HUES48 (cell line): ENCODE data around the gene GALR1.

Experiments used
- H3K27ac ChIP-seq: one replicate; pipeline ENCODE4 v1.7.0; 2013; ENCODE audit warnings: low read depth, low read length, inconsistent platforms
- H3K27me3 ChIP-seq: 2 replicates; pipeline ENCODE4 v1.6.1; 2013; ENCODE audit warnings: mild to moderate bottlenecking, low read length; ENCODE audit not compliant: control insufficient read depth, insufficient read depth
- H3K36me3 ChIP-seq: 2 replicates; pipeline ENCODE4 v1.6.1; 2013; ENCODE audit warnings: low read length; ENCODE audit not compliant: control insufficient read depth, insufficient read depth
- H3K4me1 ChIP-seq: 2 replicates; pipeline ENCODE4 v1.6.1; 2013; ENCODE audit warnings: mild to moderate bottlenecking, low read length; ENCODE audit not compliant: control insufficient read depth, insufficient read depth
- H3K4me3 ChIP-seq: 2 replicates; pipeline ENCODE4 v1.5.1; 2013; ENCODE audit warnings: mild to moderate bottlenecking, low read depth, low read length
- H3K9ac ChIP-seq: 2 replicates; pipeline ENCODE4 v1.6.1; 2013; ENCODE audit warnings: mild to moderate bottlenecking, low read depth, low read length, moderate library complexity
- H3K9me3 ChIP-seq: 2 replicates; pipeline ENCODE4 v1.6.1; 2013; ENCODE audit warnings: low read length; ENCODE audit not compliant: control insufficient read depth, insufficient read depth

Gene GALR1

DNA sequence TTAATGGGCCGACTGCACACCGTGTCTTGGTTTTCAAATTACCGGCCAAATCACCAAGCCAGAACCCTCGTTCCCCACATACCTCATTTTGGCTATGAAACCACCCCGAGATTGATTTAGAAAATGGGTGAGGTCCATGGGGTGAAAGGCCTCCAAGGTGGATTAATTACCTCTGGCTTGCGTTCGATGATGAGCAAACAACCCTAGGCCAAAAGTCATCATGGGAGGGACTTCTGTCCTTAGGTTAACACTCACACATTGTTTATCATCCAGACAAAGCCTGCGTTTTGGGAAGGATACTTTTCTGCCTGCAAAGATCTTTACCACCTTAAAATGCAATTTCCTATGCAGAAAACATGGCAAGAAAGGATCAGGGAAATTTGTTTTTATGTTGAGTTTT lies 48.5 kb downstream of the GALR1 start:
- Histone ChIP-seq H3K27ac (no peak overlapping the region), H3K36me3 (no peaks in the 10 kb centered on the region), H3K4me3 (no peak overlapping the region), H3K9me3 (peaks cover 3% of the 10 kb centered on the region; the same call in 1 of the 2 replicates), H3K27me3 (no peaks in the 10 kb centered on the region), H3K9ac (no peak overlapping the region), H3K4me1 (no peaks in the 10 kb centered on the region)

DNA sequence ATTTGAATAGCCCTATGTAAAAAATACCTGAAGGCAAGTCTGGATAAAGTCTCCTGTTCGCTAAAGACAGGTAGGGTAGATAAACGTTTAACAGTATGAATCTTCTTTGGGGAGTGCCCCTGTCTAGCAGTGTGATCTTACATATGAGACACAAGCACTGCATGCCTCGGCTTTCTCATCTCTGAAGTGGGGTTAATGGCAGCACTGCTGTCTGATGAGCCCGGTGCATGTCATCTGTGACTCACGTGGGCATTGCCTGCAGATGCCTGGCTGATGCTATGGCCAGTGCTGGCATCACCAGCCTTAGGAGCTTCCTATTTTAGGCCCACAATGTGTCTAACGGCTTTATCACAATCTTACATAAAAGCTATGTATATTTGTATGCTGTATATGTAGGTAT lies 50.1 kb downstream of the GALR1 start:
- no peaks in the 10 kb centered on the region for H3K27me3 ChIP-seq
- H3K4me3 ChIP-seq = no peak overlapping the region
- no peaks in the 10 kb centered on the region for H3K36me3 ChIP-seq
- no peaks in the 10 kb centered on the region for H3K4me1 ChIP-seq
- no peak overlapping the region for H3K9ac ChIP-seq
- H3K9me3 ChIP-seq = no peaks in the 10 kb centered on the region
- no peak overlapping the region for H3K27ac ChIP-seq

DNA sequence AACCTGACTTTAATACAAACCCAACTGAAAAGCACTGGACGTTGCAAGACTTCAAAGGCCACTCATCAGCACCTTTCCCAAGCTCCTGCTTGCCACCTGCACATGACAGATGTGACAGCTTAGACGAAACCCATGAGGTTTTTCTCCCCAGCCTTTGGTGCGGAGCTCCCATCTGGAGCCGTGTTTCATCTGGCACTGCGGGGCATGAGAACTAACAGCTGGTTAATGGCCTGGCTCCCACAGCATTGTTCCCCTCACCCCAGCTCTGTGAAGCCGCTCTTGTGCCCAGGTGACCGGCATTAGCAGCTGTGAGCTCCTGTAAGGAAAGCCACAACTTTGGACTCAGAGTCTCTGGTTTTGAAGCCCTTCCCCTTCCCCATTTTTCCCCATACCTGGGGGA lies 50.9 kb downstream of the GALR1 start:
- Histone ChIP-seq H3K27ac (no peak overlapping the region), H3K27me3 (no peaks in the 10 kb centered on the region), H3K4me1 (no peaks in the 10 kb centered on the region), H3K36me3 (no peaks in the 10 kb centered on the region), H3K9ac (no peak overlapping the region), H3K4me3 (no peak overlapping the region), H3K9me3 (no peaks in the 10 kb centered on the region)

DNA sequence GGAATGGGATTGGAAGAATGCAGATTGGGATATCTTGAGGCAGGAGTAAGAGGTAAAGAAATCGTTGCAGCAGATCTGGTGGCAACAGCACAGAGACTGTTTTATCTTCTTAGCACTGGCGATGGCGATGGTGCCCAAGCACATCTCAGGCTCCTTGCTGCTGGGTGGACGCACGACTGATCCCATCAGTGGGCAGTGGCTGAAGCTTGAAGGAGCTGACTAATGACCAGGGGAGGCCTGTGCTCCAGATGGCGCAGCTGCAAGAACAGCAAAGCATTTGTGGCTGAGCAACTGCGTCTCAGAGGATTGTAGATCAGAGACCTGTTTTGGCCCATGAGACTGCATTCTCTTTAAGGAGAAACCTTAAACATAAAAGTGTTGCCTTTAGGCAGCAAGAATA lies 54.6 kb downstream of the GALR1 start:
- H3K4me3 ChIP-seq = no peak overlapping the region
- H3K27ac ChIP-seq = no peak overlapping the region
- no peaks in the 10 kb centered on the region for H3K27me3 ChIP-seq
- no peaks in the 10 kb centered on the region for H3K4me1 ChIP-seq
- H3K9ac ChIP-seq = no peak overlapping the region
- no peaks in the 10 kb centered on the region for H3K9me3 ChIP-seq
- no peaks in the 10 kb centered on the region for H3K36me3 ChIP-seq

DNA sequence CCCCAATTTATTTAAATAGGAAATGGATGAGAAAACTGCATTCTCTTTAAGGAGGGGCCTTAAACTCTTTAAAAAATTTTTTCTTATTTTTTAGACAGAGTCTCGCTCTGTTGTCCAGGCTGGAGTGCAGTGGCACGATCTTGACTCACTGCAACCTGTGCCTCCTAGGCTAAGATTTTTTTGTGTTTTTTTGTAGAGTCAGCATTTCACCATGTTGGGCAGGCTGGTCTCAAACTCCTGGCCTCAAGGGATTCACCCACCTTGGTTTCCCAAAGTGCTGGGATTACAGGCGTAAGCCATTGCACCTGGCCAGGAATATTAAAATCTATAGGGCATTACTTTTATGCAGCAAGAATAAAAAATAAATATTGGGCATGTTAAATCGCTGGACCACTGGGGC lies 56.0 kb downstream of the GALR1 start:
- Histone ChIP-seq H3K9ac (no peak overlapping the region), H3K4me1 (no peaks in the 10 kb centered on the region), H3K36me3 (no peaks in the 10 kb centered on the region), H3K27me3 (no peaks in the 10 kb centered on the region), H3K4me3 (no peak overlapping the region), H3K9me3 (no peaks in the 10 kb centered on the region), H3K27ac (no peak overlapping the region)

DNA sequence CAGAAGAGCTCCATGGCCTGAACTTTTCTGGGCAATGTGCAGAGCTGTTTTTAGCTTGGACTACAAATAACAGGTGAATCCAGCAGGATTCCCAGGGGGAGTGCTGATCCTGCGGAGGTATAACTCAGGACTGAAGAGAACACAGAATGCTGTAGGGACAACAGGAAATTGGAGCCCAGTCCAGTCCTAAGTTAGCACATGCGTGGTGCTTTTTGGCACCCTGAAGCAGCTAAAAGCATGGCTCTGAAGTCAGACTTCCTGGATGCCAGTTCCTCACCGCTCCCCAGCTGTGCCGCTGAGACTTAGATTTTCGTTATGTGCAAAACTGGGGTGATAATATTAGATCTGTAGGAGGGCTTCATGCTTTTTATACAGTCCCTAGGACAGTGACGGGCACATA lies 58.6 kb downstream of the GALR1 start:
- Histone ChIP-seq H3K36me3 (no peaks in the 10 kb centered on the region), H3K27me3 (no peaks in the 10 kb centered on the region), H3K27ac (no peak overlapping the region), H3K9ac (no peak overlapping the region), H3K9me3 (no peaks in the 10 kb centered on the region), H3K4me3 (no peak overlapping the region), H3K4me1 (no peaks in the 10 kb centered on the region)

DNA sequence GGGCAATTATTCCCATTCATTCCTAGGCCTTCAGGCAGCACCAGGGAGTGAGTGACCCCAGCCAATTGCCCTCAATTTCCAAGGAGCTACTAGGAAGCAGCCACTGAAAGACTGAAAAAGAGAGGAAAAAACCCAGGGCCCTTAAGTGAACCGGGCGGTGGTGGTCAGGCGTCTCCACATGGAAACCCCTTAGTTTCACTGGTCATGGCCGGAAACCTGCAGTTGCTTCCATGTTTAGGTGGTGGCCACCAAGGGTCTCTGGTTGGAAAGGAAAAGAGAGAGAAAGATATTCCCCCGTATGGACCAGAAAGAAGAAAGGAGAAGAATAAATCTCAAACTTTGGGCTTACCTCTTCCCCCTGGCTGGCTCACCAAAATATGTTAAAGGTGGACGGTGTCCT lies 64.9 kb downstream of the GALR1 start:
- no peaks in the 10 kb centered on the region for H3K27me3 ChIP-seq
- H3K36me3 ChIP-seq = no peaks in the 10 kb centered on the region
- no peaks in the 10 kb centered on the region for H3K9me3 ChIP-seq
- no peak overlapping the region for H3K9ac ChIP-seq
- no peak overlapping the region for H3K27ac ChIP-seq
- no peak overlapping the region for H3K4me3 ChIP-seq
- peaks cover 11% of the 10 kb centered on the region for H3K4me1 ChIP-seq

DNA sequence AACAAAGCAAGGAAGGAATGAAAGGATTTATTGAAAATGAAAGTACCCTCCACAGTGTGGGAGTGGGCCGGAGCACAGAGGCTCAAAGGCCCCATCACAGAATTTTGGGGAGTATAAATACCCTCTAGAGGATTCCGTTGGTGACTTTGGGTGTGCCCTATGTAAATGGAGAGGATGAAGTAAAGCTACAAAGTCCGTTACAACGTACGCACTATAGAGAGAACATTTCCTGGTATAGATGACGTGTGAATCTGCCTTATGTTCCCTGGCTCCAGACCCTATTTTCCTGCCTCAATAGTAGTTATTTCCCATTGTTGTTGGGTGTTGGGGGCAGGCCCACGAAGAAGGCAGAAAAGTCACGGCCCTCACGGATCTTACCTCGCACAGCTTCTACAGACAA lies 65.3 kb downstream of the GALR1 start:
- no peak overlapping the region for H3K4me3 ChIP-seq
- no peaks in the 10 kb centered on the region for H3K27me3 ChIP-seq
- peaks cover 16% of the 10 kb centered on the region for H3K4me1 ChIP-seq
- H3K27ac ChIP-seq = no peak overlapping the region
- no peaks in the 10 kb centered on the region for H3K36me3 ChIP-seq
- no peaks in the 10 kb centered on the region for H3K9me3 ChIP-seq
- no peak overlapping the region for H3K9ac ChIP-seq

DNA sequence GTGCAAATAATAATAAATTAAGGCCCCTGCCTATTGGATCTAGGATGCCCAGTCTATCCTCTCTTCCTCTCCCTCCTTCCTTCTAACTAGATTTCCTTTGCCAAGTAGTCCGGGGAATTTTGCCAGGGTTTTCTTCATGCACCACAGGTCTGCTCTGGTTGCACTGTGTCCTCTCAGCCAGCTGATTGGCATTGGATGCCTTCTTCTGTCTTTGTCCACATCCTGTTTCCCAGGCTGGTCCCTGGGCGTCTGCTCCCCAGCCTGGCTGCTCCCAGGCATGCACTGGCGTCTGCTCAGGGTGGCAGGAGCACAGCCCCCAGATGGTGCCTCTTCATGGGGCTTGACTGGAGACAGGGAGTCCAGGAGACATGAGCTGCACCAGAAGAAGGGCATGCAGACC lies 66.4 kb downstream of the GALR1 start:
- H3K27me3 ChIP-seq = no peaks in the 10 kb centered on the region
- no peak overlapping the region for H3K4me3 ChIP-seq
- H3K4me1 ChIP-seq = peaks cover 24% of the 10 kb centered on the region
- no peak overlapping the region for H3K27ac ChIP-seq
- no peaks in the 10 kb centered on the region for H3K9me3 ChIP-seq
- H3K9ac ChIP-seq = no peak overlapping the region
- H3K36me3 ChIP-seq = no peaks in the 10 kb centered on the region

DNA sequence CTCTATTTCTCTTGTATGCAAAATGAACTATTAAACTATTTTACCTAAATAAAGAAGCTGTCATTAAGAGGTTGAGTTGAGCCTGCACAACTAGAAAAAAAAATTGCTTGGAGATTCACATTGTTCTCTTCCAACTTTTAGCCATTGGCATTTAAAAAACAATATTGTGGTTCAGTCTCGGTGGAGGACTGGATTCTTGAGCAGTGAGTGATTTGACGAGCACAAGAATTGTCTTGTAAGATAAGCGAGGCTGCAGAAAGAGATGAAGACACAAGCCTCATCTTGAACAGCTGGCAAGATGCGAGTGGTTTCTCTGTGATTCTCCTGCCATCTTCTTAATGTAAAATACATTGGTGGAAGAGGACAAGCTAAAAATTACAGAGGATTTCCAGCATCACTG lies 67.0 kb downstream of the GALR1 start:
- Histone ChIP-seq H3K9ac (no peak overlapping the region), H3K27me3 (no peaks in the 10 kb centered on the region), H3K9me3 (no peaks in the 10 kb centered on the region), H3K27ac (no peak overlapping the region), H3K4me1 (peaks cover 24% of the 10 kb centered on the region), H3K36me3 (no peaks in the 10 kb centered on the region), H3K4me3 (no peak overlapping the region)

DNA sequence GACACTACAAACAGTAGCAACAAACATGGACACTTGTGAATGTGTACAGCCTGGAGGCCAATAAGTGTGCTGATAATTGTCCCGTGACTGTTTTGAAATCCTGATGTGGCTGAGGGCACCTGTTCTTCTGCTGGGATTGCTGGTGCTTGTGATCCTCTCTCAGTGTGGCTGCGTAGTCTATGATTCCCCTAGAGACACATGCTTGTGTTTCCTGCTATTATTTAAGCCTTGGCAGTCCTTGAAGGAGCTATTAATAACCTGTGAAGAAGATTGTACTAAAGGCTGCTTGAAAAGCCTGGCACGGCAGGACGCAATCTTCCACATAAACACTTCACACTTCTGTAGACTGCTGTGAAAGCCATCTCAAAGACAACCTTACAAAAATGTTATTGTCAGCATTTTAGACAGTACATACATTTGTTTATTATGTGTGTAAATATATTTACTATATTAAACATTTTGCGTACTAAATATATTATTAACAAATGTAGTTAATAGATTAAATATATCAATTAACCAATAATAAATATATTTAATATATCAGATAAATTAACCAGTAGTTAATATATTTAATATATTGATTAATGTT lies 71.4 kb downstream of the GALR1 start:
- H3K4me3 ChIP-seq = no peak overlapping the region
- H3K4me1 ChIP-seq = peaks cover 24% of the 10 kb centered on the region
- H3K36me3 ChIP-seq = no peaks in the 10 kb centered on the region
- no peaks in the 10 kb centered on the region for H3K9me3 ChIP-seq
- no peak overlapping the region for H3K9ac ChIP-seq
- H3K27me3 ChIP-seq = no peaks in the 10 kb centered on the region
- no peak overlapping the region for H3K27ac ChIP-seq
